ENCODE data around the gene AATK.
"Not testable (repeated sequence)": the region's sequence is repeated elsewhere in the genome, so short reads cannot be mapped to it uniquely, and the experiment has no call there.

AATK gene

DNA sequence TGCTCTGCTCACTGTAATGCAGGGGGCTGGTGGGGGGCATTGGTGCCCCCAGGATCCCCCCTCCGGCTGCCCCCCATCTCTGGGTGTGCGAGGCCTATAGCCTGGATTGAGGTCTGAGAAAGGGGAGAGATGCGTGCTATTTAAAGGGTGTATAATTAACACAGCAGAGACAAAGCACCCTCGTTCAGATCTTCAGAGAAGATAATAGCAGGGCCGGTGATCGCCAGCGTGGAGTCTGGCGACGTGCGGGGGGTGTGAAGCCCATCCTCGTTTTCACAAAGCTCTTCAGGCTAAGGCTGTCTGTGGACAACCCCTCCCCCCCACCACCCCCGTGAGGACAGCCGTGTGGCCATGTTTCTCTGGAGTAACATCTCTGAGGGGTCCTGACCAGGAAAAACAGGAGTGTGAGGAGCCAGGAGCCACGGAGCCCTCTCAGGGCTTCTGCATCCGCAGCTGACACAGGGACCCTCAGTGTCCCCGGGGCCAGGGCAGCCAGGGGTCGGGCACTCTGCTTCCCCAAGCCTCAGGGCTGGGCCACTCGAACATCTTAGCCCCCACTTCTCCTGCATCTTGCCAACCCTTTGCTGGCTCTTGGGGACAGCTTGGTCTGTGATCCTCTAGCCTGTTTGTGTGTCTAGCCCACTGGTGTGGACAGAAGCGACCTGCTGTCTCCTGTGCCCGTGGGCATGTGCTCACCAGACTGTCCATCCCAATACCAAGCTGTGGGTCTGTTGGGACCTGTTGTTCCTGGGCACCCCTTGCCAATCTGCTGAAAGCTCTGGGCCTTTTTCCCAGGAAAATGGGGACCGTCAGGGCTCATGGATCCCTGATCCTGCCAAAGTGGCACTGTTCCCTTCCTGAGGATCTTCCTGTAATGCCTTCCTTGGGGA lies 72.2 kb downstream of the AATK start:
- DNase-seq (ENCODE audit: low read depth in 1 of 2, low spot score in 1 of 2) = no peak

DNA sequence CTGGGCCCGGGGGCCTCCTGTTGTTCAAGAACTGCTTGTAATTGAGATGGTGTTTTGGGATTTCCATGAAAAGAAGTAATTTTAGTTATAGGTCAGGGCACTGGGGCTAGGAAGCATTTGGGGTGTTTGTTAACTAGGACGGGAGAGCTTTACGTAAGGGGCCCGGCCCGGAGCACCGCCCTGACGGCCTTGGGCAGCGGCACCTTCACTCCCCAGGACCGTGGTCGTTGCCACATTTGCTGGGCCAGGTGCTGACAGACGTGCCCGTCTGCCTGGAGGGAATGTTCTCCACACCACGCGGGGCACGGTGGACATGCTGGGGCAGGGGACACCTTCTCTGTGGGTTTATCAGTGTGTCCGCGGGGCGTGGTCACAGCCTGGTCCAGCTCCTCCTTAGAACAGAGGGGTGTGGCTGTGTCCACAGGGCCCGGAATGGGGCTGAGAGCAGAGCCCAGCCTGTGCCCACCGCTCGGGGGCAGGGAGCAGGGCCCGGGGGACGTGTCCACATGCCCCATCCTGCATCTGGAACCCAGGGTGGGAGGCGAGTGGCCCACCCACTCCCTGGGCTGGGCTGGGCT lies 73.4 kb downstream of the AATK start:
- DNase-seq (ENCODE audit: low read depth in 1 of 2, low spot score in 1 of 2) = no peak

DNA sequence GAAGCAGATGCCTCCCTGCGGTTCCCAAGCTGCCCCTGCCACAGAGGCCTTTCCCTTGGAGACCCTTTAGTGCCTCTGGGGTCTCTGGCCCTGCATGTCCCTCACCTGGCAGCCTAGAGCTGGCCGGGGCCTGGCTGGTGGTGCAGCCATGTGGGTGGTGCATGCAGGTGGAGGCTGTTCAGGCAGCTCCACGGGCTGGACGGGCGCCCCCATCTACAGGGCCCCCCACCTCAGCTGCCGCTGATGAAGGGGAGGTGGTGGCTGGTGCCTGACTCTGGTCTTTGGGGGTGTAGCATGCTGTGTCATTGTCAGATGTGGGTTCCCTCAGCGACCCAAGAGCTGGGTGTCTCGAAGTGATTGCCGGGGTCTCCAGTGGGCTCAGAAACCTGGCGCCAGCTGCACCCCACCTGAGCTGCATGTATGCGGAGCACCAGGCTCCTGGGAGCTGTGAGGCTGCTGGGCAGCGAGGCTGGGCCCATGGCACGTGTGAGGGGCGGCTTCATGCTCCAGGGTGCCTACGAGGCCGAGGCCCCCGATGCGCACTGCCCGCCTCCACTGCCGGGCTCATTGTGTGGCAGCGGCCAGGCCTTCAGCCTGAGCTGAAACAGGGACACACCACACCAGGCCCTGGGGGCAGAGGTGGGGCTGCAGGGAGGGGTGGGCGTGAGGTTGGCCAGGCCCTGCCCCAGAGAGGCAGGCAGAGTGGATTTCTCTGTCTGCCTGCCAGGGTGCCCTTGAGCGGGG lies 74.1 kb downstream of the AATK start:
- DNase-seq (ENCODE audit: low read depth in 1 of 2, low spot score in 1 of 2) = no peak

DNA sequence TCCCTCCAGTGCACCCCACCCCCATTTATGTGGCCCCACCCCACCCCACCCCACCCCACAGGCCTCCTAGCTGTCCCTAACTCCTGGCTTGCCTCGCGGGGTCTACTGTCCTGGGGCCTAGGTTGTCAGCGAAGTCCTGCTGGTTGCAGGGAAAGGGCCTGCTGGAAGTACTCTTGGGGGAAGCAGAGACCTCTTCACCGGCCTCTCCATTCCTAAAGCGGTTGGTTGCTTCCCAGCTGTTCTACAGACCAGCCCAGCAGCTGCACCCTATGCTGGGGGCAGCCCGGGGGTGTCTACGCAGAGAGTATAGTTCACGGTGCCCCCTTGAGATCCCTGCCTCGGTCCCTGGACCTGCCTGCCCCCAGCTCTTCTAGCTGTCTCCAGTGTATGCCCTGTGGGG lies 74.9 kb downstream of the AATK start:
- DNase-seq (ENCODE audit: low read depth in 1 of 2, low spot score in 1 of 2) = no peak

DNA sequence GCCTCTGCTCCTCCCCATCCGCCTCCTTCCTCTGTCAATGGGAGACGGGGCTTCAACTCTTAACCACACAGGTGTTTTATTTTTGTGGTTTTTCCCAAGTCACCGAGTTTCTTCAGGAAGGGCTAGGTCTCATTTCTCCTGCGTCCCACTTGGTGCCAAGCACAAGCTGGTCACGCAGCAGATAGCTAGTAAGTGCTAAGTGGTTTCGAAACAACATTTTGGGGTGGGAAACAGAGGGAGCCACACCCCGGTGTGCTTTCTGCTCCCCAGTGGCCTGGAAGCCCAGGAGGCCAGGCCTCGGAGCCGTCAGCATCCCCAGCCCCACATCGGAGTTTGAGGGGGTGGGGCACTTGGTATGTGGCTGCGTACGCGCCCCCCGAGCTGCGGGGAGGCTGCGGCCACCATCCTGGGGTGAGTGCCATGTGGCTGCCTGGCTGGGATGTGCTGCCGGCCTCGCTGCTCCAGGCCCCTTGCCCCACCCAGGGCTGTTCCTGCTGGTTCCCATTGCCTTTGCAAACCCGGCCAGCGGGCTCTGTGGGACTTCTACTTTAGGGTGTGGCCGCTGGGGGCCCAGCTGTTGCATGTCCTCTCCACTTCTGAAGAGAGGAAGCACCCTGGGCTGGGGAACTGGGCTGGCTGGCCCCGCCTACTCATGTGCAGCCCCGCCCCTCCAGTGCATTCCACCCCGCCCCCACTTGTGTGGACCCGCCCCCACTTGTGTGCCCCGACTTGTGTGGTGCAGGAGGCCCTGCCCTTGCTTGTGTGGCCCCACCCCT lies 75.5 kb downstream of the AATK start:
- DNase-seq (ENCODE audit: low read depth in 1 of 2, low spot score in 1 of 2) = no peak

GRCh38 chr17:81086789-81087551 lies 79.1 kb downstream of the AATK start:
- no peak for DNase-seq (ENCODE audit: low read depth in 1 of 2, low spot score in 1 of 2)

- DNase-seq (ENCODE audit: low read depth in 1 of 2, low spot score in 1 of 2) = no peak
Measured at GRCh38 chr17:81085420-81085911, 80.6 kb downstream of the AATK start.

DNA sequence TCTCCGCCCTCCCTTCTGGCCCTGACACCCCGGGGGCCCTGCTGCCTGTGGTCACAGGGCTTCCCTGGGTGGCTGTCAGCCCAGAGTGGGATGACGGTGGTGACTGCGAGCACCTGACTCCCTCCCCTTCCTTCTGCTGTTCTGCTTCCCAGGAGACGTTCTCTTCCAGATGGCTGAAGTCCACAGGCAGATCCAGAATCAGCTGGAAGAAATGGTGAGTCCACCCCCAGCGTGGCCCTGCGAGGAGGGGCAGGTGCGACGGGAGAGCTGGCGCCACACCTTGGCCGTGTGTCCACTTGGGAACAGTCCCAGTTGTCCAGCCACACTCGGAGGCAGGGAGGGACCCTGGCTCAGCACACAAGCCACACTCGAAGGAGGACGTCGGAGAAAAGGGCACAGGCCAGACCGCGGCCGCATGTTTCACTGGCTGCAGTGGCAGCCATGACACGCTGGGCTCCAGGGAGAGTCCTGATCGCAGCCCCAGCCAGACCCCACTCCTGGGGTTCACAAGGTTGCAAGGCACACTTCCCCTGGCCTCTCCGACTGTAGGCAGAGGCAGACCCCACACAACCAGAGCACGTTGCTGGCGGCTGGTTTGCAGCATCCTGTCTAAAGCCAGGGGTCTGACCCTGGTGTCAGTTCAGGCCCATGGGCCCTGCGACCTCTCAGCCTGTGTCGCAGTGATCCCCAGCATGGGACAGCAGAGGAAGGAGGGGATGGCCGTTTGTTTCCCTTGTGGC lies 81.2 kb downstream of the AATK start:
- no peak for DNase-seq (ENCODE audit: low read depth in 1 of 2, low spot score in 1 of 2)

GRCh38 chr17:81083125-81083765 lies 82.8 kb downstream of the AATK start:
- no peak for DNase-seq (ENCODE audit: low read depth in 1 of 2, low spot score in 1 of 2)

DNA sequence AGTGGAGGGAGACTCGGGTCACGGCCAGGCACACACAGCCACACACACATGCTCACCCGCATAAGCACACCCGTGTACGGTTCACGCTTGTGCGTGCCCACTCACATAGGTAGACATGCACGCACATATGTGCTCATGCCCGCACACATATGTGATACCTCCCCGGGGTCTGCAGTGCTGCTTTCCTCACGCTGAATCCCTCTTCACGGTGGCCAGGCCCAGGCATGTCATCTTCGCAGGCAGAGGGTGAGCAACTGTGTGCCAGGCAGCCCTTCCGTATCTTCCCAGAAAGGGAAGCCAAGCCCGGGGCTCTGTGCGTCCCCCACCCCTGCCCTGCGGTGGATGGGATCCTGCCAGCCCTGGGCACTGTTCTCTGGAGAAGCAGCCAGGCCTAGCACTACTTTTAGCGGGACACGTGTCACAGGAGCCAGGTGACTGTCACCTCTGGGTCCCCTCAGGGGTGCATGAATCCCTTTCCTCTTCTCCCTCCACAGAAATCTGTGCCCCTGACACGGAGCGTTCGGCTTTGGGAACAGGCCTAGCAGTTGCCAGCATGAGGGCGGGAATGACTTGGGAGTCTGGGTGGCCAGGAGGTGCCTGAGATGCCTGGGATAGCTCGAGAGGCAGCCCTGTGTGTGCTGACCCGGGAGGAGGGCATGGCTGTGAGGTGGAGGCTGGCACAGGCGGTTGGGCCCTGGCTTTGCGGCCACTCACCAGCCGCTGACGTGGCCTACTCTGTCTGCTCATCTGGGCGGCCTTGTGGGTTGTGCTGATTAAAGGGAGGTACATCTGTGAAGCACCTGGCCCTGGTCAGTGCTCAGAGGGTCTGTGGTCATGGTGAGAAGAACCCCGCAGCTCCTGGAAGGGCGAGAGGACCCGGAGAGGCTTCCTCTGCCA lies 83.6 kb downstream of the AATK start:
- no peak for DNase-seq (ENCODE audit: low read depth in 1 of 2, low spot score in 1 of 2)

DNA sequence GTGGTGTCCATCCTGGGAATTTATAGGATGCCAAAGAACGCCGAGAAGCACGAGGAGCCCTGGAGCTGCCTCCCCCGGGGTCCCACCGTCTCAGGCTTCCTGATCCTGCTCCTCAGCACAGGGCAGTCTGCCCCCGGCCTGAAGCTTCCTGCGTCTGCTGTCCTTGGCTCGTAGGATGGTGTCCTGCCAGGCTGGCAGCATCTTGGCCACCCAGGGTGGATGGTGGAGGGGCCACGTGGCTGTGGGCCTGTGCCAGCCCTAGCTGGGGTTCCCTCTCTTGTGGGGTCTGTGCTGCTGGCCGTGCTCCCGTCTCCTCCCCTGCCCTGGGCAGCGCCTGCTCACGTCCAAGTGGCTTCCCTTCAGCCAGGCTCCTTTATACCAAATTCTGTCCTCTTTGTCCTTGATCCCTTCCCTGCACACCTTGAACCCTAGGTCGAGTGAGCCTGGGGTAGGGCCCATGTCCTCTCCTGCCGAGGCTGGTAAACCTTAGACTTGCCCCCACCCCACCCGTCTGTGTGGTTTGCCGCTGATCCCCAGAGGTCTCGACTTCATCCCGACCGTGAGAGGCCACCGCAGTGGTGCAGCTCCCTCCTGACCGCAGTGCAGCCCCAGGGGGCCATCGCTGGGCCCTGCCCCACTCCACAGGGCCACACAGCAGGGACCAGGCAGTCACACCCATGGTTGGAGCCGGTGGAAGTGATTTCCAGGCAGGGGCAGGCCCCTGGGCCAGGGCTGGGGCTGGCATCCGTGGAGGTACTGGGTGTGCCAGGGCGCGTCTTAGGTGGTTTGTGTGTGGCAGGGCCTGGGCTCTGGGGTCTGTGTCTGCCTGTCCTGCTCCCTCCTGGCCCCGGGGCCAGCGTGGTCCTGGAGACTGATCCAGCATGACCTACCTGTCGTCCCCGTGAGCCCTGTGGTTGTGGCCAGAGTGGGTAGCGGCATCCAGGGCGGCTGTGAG lies 84.5 kb downstream of the AATK start:
- DNase-seq (ENCODE audit: low read depth in 1 of 2, low spot score in 1 of 2) = no peak

GRCh38 chr17:81080019-81080418 lies 86.0 kb downstream of the AATK start:
- no peak for DNase-seq (ENCODE audit: low read depth in 1 of 2, low spot score in 1 of 2)

- DNase-seq (ENCODE audit: low read depth in 1 of 2, low spot score in 1 of 2) = not testable (repeated sequence)
Measured at GRCh38 chr17:81078026-81078913, 87.8 kb downstream of the AATK start.

- no peak for DNase-seq (ENCODE audit: low read depth in 1 of 2, low spot score in 1 of 2)
Measured at GRCh38 chr17:81076141-81076679, 89.8 kb downstream of the AATK start.

DNA sequence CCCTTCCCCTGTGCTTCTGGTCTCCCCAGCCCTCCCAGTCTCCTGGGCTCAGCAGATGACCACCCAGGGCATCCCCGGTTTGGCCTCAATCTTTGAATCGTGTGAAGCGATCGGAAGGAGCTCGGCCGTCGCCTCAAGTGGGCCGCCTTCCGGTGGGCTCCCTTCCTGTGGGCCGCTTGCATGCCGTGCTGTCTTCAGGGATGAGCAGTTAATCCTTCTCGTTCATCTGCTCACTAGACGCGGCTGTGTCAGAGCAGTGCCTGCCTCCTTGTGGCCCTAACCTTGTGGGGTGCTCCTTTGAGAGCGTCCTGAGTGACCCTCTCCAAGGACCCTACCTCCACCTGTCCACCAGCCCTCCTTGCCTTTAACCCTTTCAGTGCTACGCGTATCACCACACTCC lies 90.7 kb downstream of the AATK start:
- no peak for DNase-seq (ENCODE audit: low read depth in 1 of 2, low spot score in 1 of 2)

GRCh38 chr17:81074875-81075274 lies 91.1 kb downstream of the AATK start:
- DNase-seq (ENCODE audit: low read depth in 1 of 2, low spot score in 1 of 2) = no peak

Data from activated T-helper 1 cell treated with anti-CD3 and anti-CD28 coated beads, Interleukin-2, amount 50 U/mL, for 16 hours (primary cell).